B cell (primary cell): Measurements from ENCODE around the gene RAI1. TPM values are rescaled to one million over a fixed set of nuclear protein-coding genes. Genes with fewer than 3 reads are reported as not detected.

ENCODE experiments used
- ATAC-seq: fragments of 200-7000 bp; cut with Tn5 transposase; one replicate; pipeline ENCODE4 v1.10.0; 2021; ENCODE audit warnings: low read depth, mild to moderate bottlenecking, moderate number of reproducible peaks, moderate library complexity
- CTCF ChIA-PET: fragments of 350-600 bp; sonication (Branson Sonifier 250); formaldehyde crosslinking; loops from one replicate; lab custom pipeline; 2021; ENCODE audit warnings: antibody characterized with exemption, inconsistent platforms; lab: Charles Lee
- POLR2A ChIA-PET: fragments of 350-600 bp; sonication (Branson Sonifier 250); formaldehyde crosslinking; loops from one replicate; lab custom pipeline; 2021; ENCODE audit warnings: antibody characterized with exemption; lab: Charles Lee
- DNase-seq: peaks from one replicate; pipeline ENCODE4 v3.0.0; 2013
- H2AFZ ChIP-seq: 2 replicates; pipeline ENCODE4 v1.6.1; 2012; ENCODE audit warnings: mild to moderate bottlenecking, low read depth, low read length; ENCODE audit not compliant: insufficient read depth, poor library complexity, severe bottlenecking
- H3K27ac ChIP-seq, 2 donors: 1 replicate in 1 of 2; 2 replicates in 1 of 2; pipeline ENCODE4 v1.5.1; 2012 to 2013; ENCODE audit warnings: low read length in 2 of 2, mild to moderate bottlenecking in 2 of 2, moderate library complexity in 1 of 2
- H3K27me3 ChIP-seq, 4 experiments: fragments of 200-600 bp in 1 of 4; sonication (generic) in 1 of 4; replicated peaks in 1 of 4; 1 replicate in 2 of 4; 2 replicates in 2 of 4; pipeline versions ENCODE4 v1.6.1 to v1.7.0; 2013 to 2016; ENCODE audit warnings: low read length in 3 of 4, mild to moderate bottlenecking in 2 of 4, mixed read lengths in 1 of 4, moderate library complexity in 1 of 4; ENCODE audit not compliant: insufficient read depth in 4 of 4, control insufficient read depth in 3 of 4; ENCODE audit errors: control extremely low read depth in 1 of 4
- H3K36me3 ChIP-seq, 2 experiments: replicated peaks in 1 of 2; 1 replicate in 1 of 2; 2 replicates in 1 of 2; pipeline versions ENCODE4 v1.6.1 to v1.7.1; 2013; ENCODE audit warnings: low read length in 1 of 2; ENCODE audit not compliant: insufficient read depth in 2 of 2, control insufficient read depth in 1 of 2; ENCODE audit errors: control extremely low read depth in 1 of 2, extremely low read depth in 1 of 2
- H3K4me1 ChIP-seq, 2 donors: fragments of 200-600 bp in 1 of 2; sonication (generic) in 1 of 2; 1 replicate in 1 of 2; 2 replicates in 1 of 2; pipeline versions ENCODE4 v1.5.1 to v1.6.1; 2013 to 2017; ENCODE audit warnings: low read length in 2 of 2; ENCODE audit not compliant: control insufficient read depth in 2 of 2, insufficient read depth in 2 of 2
- H3K4me2 ChIP-seq: replicated peaks from 2 replicates; pipeline ENCODE3; 2012; ENCODE audit warnings: mild to moderate bottlenecking, low read depth, low read length; ENCODE audit not compliant: poor library complexity, severe bottlenecking
- H3K4me3 ChIP-seq, 5 experiments: fragments of 200-600 bp in 1 of 5; sonication (generic) in 1 of 5; 1 replicate in 3 of 5; 2 replicates in 2 of 5; pipeline versions ENCODE4 v1.5.1 to v1.7.0; 2011 to 2016; ENCODE audit warnings: low read length in 4 of 5, mild to moderate bottlenecking in 4 of 5, low read depth in 2 of 5, control low read depth in 1 of 5, moderate library complexity in 1 of 5; ENCODE audit not compliant: insufficient read depth in 1 of 5; ENCODE audit errors: control extremely low read depth in 1 of 5, extremely low read depth in 1 of 5
- H3K79me2 ChIP-seq: fragments of 200-600 bp; sonication (generic); one replicate; pipeline ENCODE4 v1.6.0; 2016; ENCODE audit warnings: low read length; ENCODE audit not compliant: control insufficient read depth, insufficient read depth
- H3K9ac ChIP-seq: fragments of 200-600 bp; sonication (generic); 2 replicates; pipeline ENCODE4 v1.6.1; 2017; ENCODE audit warnings: mild to moderate bottlenecking, low read length, moderate library complexity
- H3K9me3 ChIP-seq, 3 donors: one replicate each; pipeline versions ENCODE4 v1.6.1 to v1.7.1; 2013; ENCODE audit warnings: low read length in 2 of 3; ENCODE audit not compliant: control insufficient read depth in 2 of 3, insufficient read depth in 1 of 3; ENCODE audit errors: control extremely low read depth in 1 of 3
- H4K20me1 ChIP-seq: 2 replicates; pipeline ENCODE4 v1.6.0; 2012; ENCODE audit warnings: mild to moderate bottlenecking, low read length; ENCODE audit not compliant: insufficient read depth, control insufficient read depth, poor library complexity, severe bottlenecking
- H3K27ac Mint-ChIP-seq: one replicate; pipeline ENCODE4 v1.8.0; 2021; ENCODE audit warnings: mixed read lengths
- H3K27me3 Mint-ChIP-seq: one replicate; pipeline ENCODE4 v1.8.0; 2021; ENCODE audit warnings: mixed read lengths
- H3K4me1 Mint-ChIP-seq: one replicate; pipeline ENCODE4 v1.8.0; 2021; ENCODE audit warnings: mixed read lengths
- H3K4me3 Mint-ChIP-seq: one replicate; pipeline ENCODE4 v1.8.0; 2021; ENCODE audit warnings: mixed read lengths
- H3K9me3 Mint-ChIP-seq: one replicate; pipeline ENCODE4 v1.8.0; 2022; ENCODE audit warnings: mixed read lengths; ENCODE audit not compliant: insufficient read depth
- EZH2 ChIP-seq: IDR thresholded peaks from 2 replicates; pipeline ENCODE4 v1.6.1; 2012; ENCODE audit warnings: borderline replicate concordance, low read depth, mild to moderate bottlenecking, moderate library complexity, low read length; ENCODE audit not compliant: insufficient read depth, poor library complexity, severe bottlenecking
- WGBS: methylation state at CpG from one replicate; pipeline ENCODE4 v1.1.5; 2013; ENCODE audit warnings: missing lambda C conversion rate; ENCODE audit not compliant: insufficient coverage; 5-methylcytosine and 5-hydroxymethylcytosine counted together
- intact Hi-C: fragments of 100-400 bp; cut with micrococcal nuclease; formaldehyde crosslinking; loops from one replicate; pipeline ENCODE4 v1.10.0; 2022
- polyA plus RNA-seq: library from polyadenylated mRNA; depleted of rRNA; stranded (reverse); fragments of >200 nt; gene quantifications from 2 replicates; pipeline ENCODE4 v1.2.3, GENCODE V29; 2012
- total RNA-seq, 2 donors: library from RNA; stranded (reverse); fragments of 120-200 nt in 1 of 2; gene quantifications; 1 replicate in 1 of 2; 2 replicates in 1 of 2; pipeline versions ENCODE4 v1.2.3 to v1.2.4, GENCODE V29; 2013 to 2022
- TF ChIP-seq, protein P1 (sequence below): fragments of 200-600 bp; IDR thresholded peaks from one replicate; pipeline ENCODE4 v1.8.0; 2022; ENCODE audit warnings: antibody characterized with exemption, mild to moderate bottlenecking

The RAI1 gene
- total and polyA plus RNA-seq, 2 donors (not counting 1 experiment from before 2014, with no cell fraction given) = 4.7 to 34.0 TPM

DNA sequence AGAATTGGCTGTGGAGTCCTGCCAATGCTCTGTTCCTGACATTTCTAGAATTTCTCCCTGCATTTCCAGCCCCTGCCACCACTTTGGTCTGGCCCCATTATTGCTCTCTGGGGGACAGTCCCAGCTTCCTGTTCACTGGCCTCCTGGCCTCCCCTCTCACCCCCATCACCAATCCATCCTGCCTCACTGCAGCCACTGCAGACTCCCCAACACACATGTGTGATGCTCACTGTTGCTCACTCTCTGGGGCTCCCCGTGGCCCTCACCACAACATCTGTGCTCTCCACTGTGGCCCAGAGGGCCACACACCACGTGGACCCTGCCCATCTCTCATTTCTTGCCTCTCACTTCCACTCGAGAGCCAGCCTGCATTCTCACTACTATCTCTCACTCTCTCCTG, 91.0 kb downstream of the RAI1 start:
- no peak overlapping the region for H3K4me2 ChIP-seq
- no peak for TF ChIP-seq EZH2
- TF ChIP-seq, protein P1, sequence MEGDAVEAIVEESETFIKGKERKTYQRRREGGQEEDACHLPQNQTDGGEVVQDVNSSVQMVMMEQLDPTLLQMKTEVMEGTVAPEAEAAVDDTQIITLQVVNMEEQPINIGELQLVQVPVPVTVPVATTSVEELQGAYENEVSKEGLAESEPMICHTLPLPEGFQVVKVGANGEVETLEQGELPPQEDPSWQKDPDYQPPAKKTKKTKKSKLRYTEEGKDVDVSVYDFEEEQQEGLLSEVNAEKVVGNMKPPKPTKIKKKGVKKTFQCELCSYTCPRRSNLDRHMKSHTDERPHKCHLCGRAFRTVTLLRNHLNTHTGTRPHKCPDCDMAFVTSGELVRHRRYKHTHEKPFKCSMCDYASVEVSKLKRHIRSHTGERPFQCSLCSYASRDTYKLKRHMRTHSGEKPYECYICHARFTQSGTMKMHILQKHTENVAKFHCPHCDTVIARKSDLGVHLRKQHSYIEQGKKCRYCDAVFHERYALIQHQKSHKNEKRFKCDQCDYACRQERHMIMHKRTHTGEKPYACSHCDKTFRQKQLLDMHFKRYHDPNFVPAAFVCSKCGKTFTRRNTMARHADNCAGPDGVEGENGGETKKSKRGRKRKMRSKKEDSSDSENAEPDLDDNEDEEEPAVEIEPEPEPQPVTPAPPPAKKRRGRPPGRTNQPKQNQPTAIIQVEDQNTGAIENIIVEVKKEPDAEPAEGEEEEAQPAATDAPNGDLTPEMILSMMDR = no peak
- no peak for ATAC-seq
- Mint-ChIP-seq H3K4me3 (no peak overlapping the region), H3K27ac (no peak overlapping the region), H3K4me1 (peaks cover 11% of the 10 kb centered on the region), H3K9me3 (no peaks in the 10 kb centered on the region), H3K27me3 (no peaks in the 10 kb centered on the region)
- POLR2A ChIA-PET = no interaction called here
- CTCF ChIA-PET = no interaction called here
- WGBS = 55% methylated on average over 3 of the region's 3 CpGs
- intact Hi-C loops = no loop called here
- no peak overlapping the region for H3K27ac ChIP-seq
- H3K9me3 ChIP-seq = no peaks in the 10 kb centered on the region
- peaks cover 34% of the 10 kb centered on the region for H3K79me2 ChIP-seq
- no peaks in the 10 kb centered on the region for H3K27me3 ChIP-seq
- H3K4me1 ChIP-seq = peaks cover 0 to 8% of the 10 kb centered on the region in 2 donors
- no peak overlapping the region for H3K4me3 ChIP-seq
- H2AFZ ChIP-seq = no peak overlapping the region
- no peak for DNase-seq
- peaks cover 11% of the 10 kb centered on the region for H4K20me1 ChIP-seq
- no peaks in the 10 kb centered on the region for H3K36me3 ChIP-seq
- no peak overlapping the region for H3K9ac ChIP-seq

DNA sequence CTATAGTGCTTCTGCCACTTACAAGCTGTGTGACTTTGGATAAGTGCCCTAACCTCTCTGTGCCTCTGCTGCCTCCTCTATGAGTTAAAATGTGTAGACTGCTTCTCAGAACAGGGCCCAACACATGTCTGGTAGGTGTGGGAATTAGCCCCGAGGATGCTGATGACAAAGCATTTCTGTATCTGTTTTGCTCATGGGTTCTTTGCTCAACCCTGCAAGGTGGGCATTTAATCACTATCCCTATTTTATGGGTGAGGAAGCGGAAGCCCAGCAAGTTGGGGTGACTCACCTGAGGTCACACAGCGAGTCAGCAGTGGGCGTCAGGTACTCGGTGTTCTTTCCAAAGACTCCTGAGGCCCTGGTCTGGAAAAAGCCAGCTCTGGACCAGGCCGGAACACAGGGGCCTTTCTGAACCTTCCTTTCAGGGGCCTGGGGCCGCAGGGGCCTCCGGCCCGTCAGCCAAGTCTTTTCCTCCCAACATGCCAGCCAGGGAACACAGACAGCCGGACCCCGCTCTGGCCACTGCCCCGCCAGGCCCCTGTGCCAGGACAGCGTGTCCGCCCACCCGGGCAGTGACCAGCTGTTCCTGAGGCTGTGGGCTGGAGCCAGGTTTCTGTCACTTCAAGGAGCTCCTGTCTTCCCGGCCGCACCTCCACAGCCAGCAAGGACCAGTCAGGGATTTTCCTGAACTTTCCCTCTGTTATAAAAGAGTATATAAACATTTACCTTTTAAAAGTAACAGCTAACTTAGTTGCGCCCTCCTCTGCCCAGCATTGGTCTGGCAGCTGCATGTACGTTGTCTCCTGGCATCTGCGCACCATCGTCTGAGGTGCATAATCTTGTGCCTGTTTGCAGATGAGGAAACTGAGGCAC, 93.0 kb downstream of the RAI1 start:
- H3K79me2 ChIP-seq = peaks cover 16% of the 10 kb centered on the region
- H3K9ac ChIP-seq = no peak overlapping the region
- H2AFZ ChIP-seq = no peak overlapping the region
- H3K4me3 ChIP-seq = no peak overlapping the region
- no peaks in the 10 kb centered on the region for H3K36me3 ChIP-seq
- POLR2A ChIA-PET = interaction anchor here (0.7 kb wide), 1 partner anchor 28 kb away, joined by 3 read pairs; no protein-coding TSS in a partner anchor
- intact Hi-C loops = no loop called here
- Mint-ChIP-seq H3K4me1 (peaks cover 6% of the 10 kb centered on the region), H3K9me3 (no peaks in the 10 kb centered on the region), H3K27ac (no peak overlapping the region), H3K4me3 (no peak overlapping the region), H3K27me3 (no peaks in the 10 kb centered on the region)
- CTCF ChIA-PET = interaction anchor here (0.5 to 1.3 kb wide), 8 partner anchors 10 to 100 kb away, joined by 3 to 4 read pairs (median 3); no protein-coding TSS in a partner anchor
- TF ChIP-seq, protein P1 = no peak
- no peak overlapping the region for H3K27ac ChIP-seq
- no peak for DNase-seq
- H3K4me2 ChIP-seq = no peak overlapping the region
- peaks cover 30% of the 10 kb centered on the region for H4K20me1 ChIP-seq
- no peaks in the 10 kb centered on the region for H3K4me1 ChIP-seq
- 93% methylated on average over 18 of the region's 21 CpGs for WGBS
- no peak for ATAC-seq
- no peaks in the 10 kb centered on the region for H3K9me3 ChIP-seq
- no peaks in the 10 kb centered on the region for H3K27me3 ChIP-seq
